Pulmonary artery endothelial cell (primary cell): ENCODE measurements around the gene OR2AT4. TPM values are rescaled to one million over a fixed set of nuclear protein-coding genes. Genes with fewer than 3 reads are reported as not detected.
"Not testable (repeated sequence)": the region's sequence is repeated elsewhere in the genome, so short reads cannot be mapped to it uniquely, and the experiment has no call there.

Experiments used
- DNase-seq: peaks from one replicate; pipeline ENCODE4 v3.0.0-alpha.2; 2011; ENCODE audit warnings: low read depth, low spot score
- total RNA-seq: library from RNA; depleted of rRNA; stranded (reverse); fragments of >200 nt; gene quantifications from 2 replicates; pipeline ENCODE4 v1.2.3, GENCODE V29; 2014

OR2AT4 gene
- not detected in 2 replicates for total RNA-seq

DNA sequence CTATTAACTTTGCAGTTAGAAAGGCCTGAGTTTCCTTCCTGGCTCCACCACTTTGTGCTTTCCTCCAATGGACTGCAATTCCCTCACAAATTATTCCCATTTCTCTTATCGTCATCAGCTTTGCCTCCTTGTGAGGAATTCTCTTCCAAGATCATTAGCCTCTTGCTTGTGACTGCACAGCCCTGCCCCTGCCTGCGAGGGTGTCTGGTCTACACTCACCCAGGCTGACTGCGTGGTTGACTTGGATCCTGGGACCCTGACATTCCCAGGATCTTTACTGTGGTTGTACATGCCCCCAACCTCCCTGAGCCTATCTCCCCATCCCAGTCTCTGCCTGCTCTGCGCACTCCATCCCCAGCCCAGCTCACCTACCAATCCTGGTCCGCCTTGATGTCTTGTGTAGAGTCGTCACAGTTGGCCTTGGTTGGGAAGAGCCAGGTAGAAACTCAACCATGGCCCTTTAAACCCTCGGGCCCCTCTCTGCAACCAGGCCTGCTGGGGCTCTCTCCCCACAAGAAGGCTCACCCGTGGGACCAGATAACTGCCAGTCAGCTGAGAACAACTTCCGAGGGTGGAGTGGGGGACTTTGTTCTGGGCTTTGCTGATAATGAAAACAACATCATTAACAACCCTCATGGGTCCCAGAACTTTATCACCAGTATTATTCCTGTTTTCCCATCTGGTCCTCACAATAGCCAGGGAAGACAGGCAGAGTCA lies at the start of gene OR2AT4:
Gene OR2AT4, minus strand, starts transcription at position 421 of the 717 bp plus-strand sequence.
- no peak for DNase-seq

DNA sequence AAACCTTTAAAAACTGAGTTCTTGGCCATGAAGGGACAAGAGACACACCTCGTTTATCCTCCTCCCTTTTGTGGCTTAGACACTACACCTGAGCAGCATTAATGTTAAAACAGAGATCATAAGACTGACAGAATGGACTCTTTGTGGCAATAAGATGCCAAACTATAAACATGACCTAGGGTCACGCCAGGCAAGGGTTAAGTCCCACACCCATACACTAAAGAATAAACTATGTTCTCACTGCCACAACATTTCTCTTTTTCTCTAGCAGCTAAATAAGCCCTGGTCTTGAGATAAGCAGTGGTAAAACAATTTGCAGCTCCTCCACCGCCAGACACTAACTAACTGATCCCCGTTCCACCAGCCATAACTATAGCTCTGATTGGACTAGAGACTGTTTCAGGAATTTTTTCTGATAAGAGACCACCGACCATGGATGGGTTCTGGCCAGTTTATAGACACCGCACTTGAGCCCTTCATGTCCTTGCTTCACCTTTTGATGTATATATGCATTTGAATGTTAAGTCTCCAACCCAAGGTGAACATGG lies 49.4 kb upstream of the OR2AT4 start:
- DNase-seq: no peak

DNA sequence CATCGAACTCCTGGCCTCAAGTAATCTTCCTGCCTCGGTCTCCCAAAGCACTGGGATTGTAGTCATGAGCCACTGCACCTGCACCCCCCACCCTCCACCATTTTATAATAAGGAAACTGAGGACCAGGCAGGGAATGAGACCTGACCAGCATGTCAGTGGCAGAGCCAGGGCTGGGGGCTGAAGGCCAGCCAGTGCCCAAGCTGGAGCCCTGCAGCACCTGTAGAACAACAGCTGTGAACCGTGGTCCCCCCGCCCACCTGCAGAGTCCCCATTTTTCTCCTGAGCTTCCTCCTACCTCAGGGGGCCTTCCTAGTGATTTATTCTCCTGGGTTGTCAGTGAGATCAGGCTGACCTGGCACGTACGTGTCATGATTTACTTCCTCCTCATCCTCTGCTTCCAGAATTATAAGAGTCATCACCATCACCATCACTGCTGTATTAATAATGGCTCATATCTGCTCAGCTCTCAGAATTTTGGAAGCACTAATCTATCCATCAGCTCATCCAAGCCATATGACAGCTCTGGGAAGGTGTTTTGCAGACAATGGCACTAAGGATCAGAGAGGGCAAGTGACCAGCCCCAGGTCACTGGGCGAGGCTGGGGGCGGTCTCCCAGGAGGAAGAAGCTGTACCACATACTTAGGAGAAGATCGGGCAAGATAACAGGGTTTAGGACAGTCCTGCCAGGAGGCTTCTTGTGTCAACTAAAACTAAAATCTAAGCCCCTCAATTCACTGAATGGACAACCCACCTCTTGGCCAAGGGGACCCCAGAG lies 48.7 kb upstream of the OR2AT4 start:
- no peak for DNase-seq

DNA sequence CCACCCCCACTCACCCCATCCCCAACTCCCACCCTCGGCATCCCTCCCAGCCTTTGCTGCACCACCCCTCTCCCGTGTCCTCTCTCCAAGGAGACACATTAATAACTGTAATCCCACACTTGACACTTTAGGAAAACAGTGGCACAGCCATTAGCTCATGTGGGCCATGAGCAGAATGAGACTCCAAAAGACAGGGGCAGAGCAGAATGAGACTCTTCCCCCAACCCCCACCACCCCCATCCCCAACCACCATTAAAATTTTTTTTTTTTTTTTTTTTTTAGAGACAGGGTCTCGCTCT lies 48.0 kb upstream of the OR2AT4 start:
- DNase-seq: no peak

DNA sequence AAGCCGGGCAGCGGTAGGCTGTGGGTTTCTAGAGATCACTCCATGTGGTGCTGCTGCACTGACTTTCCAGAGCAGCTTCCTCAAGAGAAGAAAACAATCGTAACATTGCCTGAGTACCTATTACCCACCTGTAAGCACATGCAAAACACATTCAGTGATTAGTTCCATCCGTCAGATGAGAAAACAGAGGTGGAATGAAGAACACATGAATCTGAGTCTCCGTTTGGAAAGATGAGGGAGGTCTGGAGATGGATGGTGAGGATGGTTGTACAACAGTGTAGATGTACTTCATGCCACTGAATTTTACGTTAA lies 46.7 kb upstream of the OR2AT4 start:
- DNase-seq: no peak

DNA sequence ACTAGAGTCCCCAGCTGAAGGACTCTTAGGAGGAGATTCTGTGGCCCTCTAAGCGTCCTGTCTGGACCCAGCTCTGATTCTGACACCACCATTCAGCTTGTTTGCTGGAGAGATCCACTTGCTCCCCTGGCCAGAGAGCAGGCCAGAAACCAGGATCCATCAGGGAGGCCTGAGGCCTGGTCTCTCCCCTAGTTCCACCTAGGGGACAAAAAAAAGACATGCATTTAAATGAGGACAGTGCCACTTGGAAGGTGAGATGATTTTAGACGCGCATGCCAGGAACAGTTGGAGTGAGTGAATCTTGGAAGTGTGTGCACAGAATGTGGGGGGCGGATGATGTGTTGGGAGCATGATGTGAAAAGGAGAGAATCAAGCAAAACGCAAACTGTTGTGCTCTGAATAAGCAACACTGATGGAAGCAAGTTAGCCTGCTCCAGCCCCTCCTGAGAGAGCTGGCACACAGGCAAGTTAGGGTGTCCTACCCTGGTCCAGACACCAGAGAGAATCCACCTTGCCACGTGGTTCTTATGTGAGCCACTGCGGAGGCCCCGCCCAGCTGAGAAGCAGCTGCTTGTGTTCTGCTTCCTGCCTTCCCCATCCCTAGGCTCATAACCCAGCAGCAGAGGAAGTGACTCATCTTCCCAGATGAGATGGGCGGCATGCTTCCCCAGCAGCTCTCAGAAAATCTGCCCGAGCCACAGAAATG lies 46.2 kb upstream of the OR2AT4 start:
- peak; percentile 77 for DNase-seq

DNA sequence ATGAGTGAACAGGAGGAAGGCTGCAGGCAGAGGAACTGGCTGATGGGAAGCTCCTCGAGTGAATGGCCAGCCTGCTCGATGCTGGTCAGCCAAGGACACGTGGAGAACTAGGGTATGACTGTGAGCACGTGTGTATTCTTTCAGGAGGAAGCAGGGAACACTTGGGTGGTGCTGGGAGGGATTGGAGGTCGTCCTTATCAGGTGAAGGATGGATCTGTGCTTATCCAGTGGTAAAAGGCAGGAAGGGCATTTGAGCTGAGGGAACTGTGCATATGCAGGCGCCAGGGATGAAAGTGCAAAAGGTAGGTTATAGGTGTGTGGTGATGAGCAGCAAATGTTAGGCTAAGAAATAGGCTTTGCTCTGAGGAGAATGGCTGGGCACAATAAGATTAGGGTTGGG lies 44.5 kb upstream of the OR2AT4 start:
- DNase-seq: no peak

DNA sequence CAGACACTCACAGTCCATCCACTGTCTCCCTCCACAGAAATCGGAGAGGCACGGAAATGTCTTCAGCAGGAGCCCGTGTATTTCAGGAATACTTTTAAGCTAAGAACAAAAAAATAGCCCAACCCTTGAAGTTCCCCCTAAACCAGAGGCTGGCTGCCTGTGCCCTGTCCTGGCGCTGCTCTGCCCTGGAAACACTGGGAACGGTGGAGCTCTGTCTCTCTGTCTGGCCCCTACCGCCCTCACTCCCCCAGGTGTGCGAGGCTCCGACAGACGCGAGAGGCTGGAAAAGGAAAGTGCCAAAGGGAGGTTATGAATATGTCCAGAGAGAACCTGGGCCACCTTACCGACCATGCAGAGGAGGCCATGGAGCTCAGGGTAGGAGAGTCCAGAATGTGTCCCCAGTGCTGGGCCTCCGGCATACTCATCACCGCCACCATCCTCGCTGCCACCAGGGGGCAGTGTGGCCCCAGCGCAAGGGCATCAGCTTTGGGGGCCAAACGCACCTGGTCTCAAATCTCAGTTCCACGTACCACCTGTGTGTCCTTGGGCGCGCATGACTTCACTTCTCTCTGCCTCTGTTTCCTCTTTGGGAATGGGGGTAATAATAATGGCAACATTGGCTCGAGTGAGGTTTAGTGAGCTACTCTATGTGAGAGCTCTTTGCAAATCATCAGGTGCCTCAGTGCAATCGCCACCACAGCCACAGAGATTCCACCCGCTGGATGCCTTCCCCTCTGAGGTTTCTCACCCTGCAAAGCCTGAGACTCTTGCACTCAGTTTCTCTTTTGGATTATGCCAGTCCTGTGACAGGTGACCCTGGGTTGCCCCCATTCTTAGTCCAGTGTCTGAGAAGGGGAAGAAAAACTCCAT lies 43.8 kb upstream of the OR2AT4 start:
- DNase-seq: no peak

DNA sequence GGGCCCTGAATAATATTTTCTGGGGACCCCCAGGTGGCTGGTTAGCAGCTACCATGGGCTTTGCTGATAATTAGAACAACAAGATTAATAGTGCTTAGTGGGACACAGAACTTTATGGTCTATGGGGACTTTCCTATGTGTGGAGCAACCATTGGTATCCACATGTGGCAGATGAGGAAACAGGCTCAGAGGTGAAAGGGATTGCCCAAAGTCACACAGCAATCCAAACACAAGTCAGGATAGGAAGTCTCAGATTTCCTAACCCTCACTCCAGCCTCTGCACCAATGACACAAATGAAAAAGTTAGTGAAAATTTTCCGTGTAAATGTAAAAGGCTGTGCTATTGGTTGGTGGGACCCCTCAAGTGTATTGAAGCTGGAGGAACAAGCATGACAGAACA lies 39.0 kb upstream of the OR2AT4 start:
- no peak for DNase-seq

DNA sequence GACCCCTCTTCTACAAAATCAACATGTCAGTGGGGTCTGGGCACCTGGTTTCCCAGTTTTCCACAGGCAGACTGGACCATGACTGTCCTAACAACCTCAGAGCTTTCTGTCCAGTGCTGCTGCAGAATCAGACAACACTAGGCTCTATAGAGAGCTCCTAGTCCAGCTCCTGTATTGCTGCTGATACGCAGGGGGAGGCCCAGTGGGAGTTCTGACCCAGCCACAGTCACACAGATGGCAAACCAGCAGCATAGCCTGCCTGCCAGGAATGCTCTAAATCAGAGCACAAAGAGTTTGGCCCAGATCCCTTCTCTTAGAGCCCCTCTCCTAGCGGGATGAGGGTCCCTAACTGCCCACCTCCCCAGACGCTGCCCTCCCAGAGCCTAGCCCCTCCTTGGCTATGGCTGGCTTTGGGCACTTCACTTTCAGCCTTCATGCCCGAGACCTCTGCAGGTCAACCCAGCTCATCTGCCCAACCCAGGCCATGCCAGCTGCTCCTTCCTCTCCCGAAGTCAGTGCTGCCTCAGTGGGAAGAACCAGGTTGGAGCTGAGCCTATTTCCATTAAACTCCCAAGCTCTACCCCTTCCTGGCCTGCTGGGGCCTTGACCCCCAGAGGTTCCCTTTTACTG lies 38.5 kb upstream of the OR2AT4 start:
- DNase-seq: no peak

DNA sequence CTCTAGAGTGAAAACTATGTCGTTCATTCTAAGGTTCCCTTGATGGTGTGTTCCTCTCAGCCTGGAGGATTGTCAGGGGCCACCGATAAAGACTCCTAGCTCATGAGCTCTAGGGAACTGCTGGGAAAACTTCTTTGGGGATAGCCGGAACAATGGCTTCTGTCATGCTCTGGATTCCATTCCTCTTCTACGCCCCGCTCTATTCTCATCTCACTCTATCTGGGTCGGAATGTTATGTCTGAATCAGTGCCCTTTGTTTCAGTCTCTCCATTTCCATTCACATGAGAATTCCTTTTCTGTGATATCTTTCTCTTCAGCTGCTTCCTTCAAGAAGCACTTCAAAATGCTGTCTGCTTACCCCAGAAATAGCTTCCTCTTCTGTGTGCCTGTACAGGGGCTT lies 37.3 kb upstream of the OR2AT4 start:
- no peak for DNase-seq

DNA sequence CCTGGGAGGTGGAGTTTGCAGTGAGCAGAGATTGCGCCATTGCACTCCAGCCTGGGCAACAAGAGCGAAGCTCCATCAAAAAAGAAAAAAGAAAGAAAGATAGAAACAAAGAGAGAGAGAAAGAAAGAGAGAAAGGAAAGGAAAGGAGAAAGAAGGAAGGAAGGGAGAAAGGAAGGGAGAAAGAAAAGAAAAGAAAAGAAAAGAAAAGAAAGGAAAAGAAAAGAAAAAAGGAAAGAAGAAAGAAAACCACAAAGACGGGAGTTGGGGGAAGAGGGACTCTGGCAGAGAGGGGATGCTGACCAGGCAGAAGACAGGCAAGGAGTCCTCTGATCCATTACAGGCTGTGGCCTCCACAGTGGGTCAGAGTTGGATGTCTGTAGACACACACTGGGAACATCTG lies 35.4 kb upstream of the OR2AT4 start:
- DNase-seq: no peak

DNA sequence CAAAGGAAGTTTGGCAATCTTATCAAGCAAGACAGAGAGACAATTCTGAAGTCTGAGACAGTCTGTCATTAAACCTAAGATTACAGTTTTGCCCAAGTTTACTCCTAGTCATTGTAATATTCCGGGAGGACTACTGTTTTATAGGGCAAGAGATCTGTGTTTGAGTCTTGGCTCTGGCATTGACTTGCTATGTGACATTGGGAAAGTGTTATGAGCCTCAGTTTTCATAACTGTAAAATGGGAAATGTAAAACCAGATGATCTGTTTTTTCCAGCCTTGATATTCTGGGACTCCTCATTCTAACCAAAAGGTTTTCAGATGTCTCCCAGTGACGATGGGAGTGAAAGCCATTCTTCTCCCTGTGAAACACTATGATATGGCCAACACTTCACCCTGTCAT lies 29.9 kb upstream of the OR2AT4 start:
- no peak for DNase-seq

DNA sequence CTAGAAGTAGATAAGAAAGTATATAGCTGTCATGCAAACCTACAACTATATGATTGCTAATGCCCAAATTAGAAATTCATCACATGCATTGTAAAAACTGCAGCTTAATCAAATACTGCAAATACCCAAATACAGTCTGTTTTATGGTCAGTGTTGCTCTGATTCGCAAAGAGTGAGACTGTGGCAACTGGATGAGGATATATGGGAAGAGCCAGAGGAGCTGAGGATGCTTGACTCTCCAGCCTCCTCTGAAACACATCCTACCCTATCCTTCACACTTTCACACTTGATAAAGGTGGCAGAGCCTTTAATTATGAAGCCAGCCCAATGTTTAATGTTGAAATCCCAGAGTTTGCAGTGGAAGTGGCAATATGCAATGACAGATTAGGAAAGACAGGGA lies 21.9 kb upstream of the OR2AT4 start:
- DNase-seq: no peak

DNA sequence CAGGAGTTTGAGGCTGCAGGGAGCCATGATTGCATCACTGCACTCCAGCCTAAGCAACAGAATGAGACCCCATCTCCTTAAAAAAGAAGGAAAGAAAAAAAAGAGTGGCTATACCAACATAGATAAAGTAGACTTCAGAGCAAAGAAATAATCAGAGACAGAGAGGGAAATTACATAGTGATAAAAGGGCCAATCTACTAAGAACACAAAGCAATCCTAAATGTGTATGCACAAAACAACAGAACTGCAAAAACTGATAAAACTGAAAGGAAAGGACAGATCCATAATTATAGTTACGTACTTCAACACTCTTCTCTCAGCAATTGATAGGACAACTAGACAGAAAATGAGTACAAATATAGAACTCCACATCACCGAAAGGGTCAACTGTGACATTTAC lies 17.8 kb upstream of the OR2AT4 start:
- DNase-seq: no peak

DNA sequence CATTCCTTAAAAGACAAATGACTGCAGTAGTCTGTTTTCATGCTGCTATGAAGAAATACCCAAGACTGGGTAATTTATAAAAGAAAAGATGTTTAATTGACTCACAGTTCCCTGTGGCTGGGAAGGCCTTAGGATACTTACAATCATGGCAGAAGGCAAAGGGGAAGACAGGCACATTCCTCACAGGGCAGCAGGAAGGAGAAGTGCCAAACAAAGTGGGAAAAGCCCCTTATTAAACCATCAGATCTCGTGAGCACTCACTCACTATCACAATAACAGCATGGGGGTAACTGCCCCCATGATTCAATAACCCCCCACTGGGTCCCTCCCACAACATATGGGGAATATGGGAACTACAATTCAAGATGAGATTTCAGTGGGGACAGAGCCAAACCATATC lies 16.4 kb upstream of the OR2AT4 start:
- DNase-seq: no peak

DNA sequence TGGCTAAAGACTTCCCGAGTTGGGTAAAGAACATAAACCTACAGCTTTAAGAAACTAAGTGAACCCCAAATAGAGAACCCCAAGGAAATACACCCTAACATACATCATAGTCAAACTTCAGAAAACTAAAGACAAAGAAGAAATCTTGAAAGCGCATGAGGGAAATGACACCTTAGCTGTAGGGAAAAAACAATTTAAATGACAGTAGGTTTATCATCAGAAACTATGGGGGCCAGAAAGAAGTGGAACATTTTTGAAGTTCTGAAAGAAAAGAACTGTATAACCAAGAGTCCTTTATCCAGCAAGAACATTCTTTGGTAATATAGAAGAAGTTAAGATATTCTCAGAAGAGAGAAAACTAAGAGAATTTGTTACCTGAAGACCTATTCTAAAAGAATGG lies 15.5 kb upstream of the OR2AT4 start:
- DNase-seq: no peak

DNA sequence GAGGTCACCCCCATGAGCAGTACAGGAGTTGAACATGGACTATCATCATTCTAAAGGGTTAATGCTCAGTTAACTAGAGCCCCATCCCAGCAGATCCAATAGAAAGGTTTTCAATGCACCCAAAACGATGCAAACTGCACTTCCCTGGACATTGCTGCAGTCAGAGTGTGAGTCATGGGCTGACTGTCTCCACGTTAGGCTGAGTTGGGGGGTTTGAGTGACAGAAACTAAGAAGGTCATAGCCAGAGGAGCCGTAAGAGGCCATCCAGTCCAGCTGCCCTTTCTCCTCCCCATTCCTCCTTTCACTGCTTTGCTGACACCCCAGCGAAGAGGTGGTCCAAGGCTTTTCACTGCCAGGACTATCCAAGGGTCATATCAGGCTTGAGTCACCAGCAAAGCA lies 10.5 kb upstream of the OR2AT4 start:
- DNase-seq: no peak

DNA sequence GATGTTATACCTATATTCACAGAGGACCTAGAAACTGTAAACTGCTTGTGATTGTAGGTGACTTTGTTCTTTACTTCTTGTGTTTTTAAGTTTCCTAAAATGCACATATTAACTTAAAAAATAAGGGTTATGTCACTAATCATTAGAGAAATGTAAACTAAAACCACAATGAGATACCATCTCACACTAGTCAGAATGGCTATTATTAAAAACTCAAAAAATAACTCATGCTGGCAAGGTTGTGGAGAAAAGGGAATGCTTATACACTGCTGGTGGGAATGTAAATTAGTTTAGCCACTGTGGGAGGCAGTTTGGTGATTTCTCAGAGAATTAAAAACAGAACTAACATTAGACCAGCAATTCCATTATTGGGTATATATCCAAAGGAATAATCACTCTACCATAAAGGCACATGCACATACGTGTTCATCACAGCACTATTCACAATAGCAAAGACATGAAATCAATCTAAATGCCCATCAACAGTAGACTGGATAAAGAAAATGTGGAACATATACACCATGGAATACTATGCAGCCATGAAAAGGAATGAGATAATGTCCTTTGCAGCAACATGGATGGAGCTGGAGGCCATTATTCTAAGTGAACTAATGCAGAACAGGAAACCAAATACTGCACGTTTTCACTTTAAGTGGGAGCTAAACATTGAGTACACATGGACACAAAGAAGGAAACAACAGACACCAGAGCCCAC lies 9.4 kb upstream of the OR2AT4 start:
- not testable (repeated sequence) for DNase-seq

DNA sequence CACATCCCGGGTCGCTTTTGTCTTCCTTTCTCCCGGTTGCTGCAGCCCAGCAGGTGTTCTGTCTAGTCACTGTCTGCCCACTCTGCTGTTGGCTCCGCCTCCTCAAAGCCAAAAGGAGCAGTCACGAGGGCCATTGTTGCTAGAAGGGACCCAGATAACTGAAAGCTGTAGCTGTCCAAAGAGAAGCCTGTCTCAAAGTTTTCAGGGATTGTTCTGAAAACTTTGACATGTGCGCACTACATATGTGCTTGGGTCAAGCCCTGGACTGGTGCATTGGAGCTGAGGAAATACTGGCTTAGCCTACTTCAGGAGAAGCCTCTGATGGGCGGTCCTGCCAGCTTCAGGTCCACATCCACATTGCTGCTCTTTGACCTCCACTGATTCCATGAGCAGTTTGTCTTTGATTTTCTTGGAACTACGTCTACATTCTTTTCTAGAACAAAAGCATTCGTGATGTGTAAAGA lies 8.8 kb upstream of the OR2AT4 start:
- no peak for DNase-seq
